ENCODE measurements around the gene TOR1B.
"Not testable (repeated sequence)": the region's sequence is repeated elsewhere in the genome, so short reads cannot be mapped to it uniquely, and the experiment has no call there.

TOR1B gene

DNA sequence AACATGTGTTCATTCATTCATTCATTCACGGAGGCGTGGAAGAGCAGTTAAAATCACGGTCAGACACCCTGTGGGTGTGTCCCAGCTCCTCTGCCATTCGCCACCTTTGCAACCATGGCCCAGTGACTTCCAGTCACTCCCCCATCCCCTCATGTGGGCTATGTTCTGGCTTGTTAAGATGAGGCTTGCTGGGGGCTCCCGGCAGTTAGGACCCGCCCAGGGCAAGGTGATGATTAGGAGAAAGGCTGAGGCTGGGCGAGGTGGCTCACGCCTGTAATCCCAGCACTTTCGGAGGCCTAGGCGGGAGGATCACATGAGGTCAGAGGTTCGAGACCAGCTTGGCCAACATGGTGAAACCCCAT, 25.2 kb upstream of the TOR1B start:
- H3K4me3 ChIP-seq (ENCODE audit: low read length) = no peak overlapping the region
- TF ChIP-seq, protein P1, sequence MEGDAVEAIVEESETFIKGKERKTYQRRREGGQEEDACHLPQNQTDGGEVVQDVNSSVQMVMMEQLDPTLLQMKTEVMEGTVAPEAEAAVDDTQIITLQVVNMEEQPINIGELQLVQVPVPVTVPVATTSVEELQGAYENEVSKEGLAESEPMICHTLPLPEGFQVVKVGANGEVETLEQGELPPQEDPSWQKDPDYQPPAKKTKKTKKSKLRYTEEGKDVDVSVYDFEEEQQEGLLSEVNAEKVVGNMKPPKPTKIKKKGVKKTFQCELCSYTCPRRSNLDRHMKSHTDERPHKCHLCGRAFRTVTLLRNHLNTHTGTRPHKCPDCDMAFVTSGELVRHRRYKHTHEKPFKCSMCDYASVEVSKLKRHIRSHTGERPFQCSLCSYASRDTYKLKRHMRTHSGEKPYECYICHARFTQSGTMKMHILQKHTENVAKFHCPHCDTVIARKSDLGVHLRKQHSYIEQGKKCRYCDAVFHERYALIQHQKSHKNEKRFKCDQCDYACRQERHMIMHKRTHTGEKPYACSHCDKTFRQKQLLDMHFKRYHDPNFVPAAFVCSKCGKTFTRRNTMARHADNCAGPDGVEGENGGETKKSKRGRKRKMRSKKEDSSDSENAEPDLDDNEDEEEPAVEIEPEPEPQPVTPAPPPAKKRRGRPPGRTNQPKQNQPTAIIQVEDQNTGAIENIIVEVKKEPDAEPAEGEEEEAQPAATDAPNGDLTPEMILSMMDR (conservative IDR thresholded peaks at IDR 0.05; ENCODE audit: low read depth, low read length) = no peak
- no peak for DNase-seq (ENCODE audit: low read depth)

DNA sequence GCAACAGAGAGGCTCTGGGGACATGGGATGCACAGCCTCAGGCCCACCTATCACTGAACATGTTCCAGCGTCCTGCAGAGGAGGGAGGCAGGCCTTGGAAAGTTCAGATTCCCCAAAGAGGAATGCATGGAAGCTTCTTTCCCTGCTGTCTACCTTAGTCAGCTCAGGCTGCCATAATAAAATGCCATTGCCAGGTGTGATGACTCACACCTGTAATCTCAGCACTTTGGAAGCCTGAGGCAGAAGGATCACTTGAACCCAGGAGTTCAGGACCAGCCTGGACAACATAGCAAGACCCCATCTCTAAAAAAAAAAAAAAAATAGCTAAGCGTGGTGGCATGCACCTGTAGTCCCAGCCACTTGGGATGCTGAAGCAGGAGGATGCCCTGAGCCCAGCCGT, 24.5 kb upstream of the TOR1B start:
- TF ChIP-seq, protein P1 (conservative IDR thresholded peaks at IDR 0.05; ENCODE audit: low read depth, low read length) = no peak
- H3K4me3 ChIP-seq (ENCODE audit: low read length) = no peak overlapping the region
- DNase-seq (ENCODE audit: low read depth) = no peak

DNA sequence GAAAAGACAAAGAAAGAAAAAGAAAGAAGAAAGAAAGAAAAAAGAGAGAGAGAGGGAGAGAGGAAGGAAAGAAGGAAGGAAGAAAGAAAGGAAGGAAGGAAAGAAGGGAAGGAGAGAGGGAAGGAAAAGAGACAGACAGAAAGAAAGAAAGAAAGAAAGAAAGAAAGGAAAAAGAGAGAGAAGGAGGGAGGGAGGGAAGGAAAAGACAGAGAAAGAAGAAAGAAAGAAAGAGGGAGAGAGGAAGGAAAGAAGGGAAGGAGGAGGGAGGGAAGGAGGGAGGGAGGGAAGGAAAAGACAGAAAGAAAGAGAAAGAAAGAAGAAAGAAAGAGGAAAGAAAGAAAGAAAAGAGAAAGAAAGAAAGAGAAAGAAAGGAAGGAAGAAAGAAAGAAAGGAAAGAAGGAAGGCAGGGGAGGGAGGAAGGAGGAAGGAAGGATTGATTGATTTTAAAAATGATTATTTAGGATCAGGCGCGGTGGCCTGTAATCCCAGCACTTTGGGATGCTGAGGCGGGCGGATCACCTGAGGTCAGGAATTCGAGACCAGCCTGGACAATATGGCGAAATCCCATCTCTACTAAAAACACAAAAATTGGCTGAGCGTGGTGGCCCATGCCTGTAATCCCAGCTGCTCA, 23.3 kb upstream of the TOR1B start:
- TF ChIP-seq, protein P1 (conservative IDR thresholded peaks at IDR 0.05; ENCODE audit: low read depth, low read length) = no peak
- no peak for DNase-seq (ENCODE audit: low read depth)
- no peak overlapping the region for H3K4me3 ChIP-seq (ENCODE audit: low read length)

DNA sequence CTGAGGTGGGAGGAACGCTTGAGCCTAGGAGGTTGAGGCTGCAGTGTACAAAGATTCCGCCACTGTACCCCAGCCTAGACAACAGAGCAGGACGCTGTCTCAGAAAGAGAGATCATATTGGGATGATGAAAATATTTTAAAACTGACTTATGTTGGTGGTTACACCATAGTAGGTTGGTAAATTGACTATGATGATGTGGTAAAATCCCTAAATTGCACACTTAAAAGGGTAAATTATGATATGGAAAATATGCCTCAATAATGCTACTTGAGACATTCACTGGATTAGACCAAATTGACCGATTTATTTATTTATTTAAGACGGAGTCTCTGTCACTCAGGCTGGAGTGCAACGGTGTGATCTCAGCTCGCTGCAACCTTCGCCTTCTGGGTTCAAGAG, 21.9 kb upstream of the TOR1B start:
- TF ChIP-seq, protein P1 (conservative IDR thresholded peaks at IDR 0.05; ENCODE audit: low read depth, low read length) = no peak
- DNase-seq (ENCODE audit: low read depth) = no peak

DNA sequence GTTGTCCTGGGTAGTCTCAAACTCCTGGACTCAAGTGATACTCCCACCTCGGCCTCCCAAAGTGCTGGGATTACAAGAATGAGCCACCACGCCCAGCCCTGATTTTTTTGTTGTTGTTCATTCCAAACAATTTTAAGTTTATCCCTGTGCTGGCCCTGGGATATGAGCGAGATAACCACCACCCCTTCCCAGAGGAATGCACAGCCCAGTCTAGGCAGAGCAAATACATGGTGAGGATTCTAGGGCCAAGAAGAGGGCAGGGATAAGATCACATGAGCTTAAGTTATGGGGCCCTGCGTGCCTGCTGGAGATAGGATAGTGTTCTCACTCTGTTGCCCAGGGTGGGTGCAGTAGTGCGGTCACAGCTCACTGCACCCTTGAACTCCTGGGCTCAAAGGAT, 21.0 kb upstream of the TOR1B start:
- TF ChIP-seq, protein P1 (conservative IDR thresholded peaks at IDR 0.05; ENCODE audit: low read depth, low read length) = no peak
- no peak for DNase-seq (ENCODE audit: low read depth)

More for the DNA sequence above, 21.9 kb upstream of the TOR1B start:
- no peak overlapping the region for H3K4me3 ChIP-seq (ENCODE audit: low read length)

DNA sequence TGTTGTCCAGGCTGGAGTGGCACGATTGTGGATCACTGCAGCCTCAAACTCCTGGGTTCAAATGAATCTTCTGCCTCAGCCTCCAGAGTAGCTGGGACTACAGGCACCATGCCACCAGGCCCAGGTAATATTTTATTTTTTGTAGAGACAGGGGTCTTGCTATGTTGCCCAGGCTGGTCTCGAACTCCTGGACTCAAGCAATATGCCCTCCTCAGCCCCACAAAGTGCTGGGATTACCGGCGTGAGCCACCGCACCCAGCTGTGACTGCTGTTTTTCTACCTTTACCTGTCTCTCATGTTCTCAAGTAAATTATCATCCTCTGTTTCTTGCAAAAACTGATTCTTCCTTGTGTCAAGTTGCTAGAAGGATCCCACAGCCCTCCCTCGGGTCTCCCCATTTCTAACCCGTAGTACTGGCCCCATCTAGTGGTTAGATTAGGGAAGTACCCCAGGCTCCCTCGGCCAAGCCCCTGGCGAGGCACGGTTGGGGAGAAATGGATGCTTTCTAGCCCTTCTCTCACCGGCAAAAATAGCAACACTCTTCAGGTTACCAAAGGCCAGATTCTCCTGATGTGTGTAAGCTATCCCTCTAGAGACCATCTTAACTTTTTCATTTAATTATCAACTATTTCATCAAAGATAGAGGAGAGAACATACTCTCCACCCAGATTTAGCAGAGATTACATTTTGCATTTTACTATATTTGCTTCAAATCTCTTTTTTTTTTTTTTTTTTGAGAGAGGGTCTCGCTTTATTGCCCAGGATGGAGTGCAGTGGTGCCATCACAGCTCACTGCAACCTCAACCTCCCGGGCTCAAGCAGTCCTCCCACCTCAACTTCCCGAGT, 19.2 kb upstream of the TOR1B start:
- DNase-seq (ENCODE audit: low read depth) = no peak
- TF ChIP-seq, protein P1 (conservative IDR thresholded peaks at IDR 0.05; ENCODE audit: low read depth, low read length) = peak; percentile 89
- no peak overlapping the region for H3K4me3 ChIP-seq (ENCODE audit: low read length)

More for the DNA sequence above, 21.0 kb upstream of the TOR1B start:
- H3K4me3 ChIP-seq (ENCODE audit: low read length) = no peak overlapping the region

DNA sequence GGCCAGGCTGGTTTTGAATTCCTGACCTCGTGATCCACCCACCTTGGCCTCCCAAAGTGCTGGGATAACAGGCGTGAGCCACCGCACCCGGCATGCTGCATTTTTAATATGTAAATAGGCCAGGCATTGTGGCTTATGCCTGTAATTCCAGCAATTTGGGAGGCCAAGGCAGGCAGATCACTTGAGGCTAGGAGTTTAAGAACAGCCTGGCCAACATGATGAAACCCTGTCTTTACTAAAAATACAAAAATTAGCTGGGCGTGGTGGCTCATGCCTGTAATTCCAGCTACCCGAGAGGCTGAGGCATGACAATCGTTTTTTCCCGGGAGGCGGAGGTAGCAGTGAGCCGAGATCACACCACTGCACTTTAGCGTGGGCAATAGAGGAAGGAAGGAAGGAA, 18.0 kb upstream of the TOR1B start:
- not testable (repeated sequence) for H3K4me3 ChIP-seq (ENCODE audit: low read length); DNase-seq (ENCODE audit: low read depth)
